SK-N-MC (cell line): Measurements from ENCODE around the gene TMCO4.

ENCODE experiments used
- DNase-seq: peaks from one replicate; pipeline ENCODE4 v3.0.0-alpha.2; 2011; ENCODE audit warnings: low read depth, low spot score
- H3K27ac ChIP-seq: fragments of 200-600 bp; sonication (generic); 2 replicates; pipeline ENCODE4 v1.5.1; 2016; ENCODE audit warnings: mixed run types
- H3K36me3 ChIP-seq: fragments of 200-600 bp; sonication (generic); 2 replicates; pipeline ENCODE4 v1.6.1; 2017; ENCODE audit warnings: antibody characterized with exemption, low read length, mixed read lengths; ENCODE audit not compliant: insufficient read depth
- H3K4me3 ChIP-seq: fragments of 200-600 bp; sonication (generic); 2 replicates; pipeline ENCODE4 v1.5.1; 2016
- H3K9ac ChIP-seq: fragments of 200-600 bp; sonication (generic); 2 replicates; pipeline ENCODE4 v1.8.0; 2017; ENCODE audit warnings: mixed run types, mixed read lengths; ENCODE audit not compliant: insufficient read length
- H3K9me3 ChIP-seq: fragments of 200-600 bp; sonication (generic); 2 replicates; pipeline ENCODE4 v1.6.1; 2017; ENCODE audit warnings: low read depth, mild to moderate bottlenecking, antibody characterized with exemption, low read length, moderate library complexity, mixed read lengths
- EZH2 ChIP-seq: fragments of 200-600 bp; sonication (generic); IDR thresholded peaks from one replicate; pipeline ENCODE4 v1.6.1; 2017; ENCODE audit warnings: antibody characterized with exemption
- FOXP2 ChIP-seq: optimal IDR thresholded peaks from 2 replicates; pipeline ENCODE3; 2011; ENCODE audit warnings: mild to moderate bottlenecking, moderate library complexity; ENCODE audit not compliant: insufficient read depth; ENCODE audit errors: extremely low read length, control extremely low read depth
- POLR2AphosphoS5 ChIP-seq: IDR thresholded peaks from 2 replicates; pipeline ENCODE4 v1.6.1; 2012; ENCODE audit warnings: mild to moderate bottlenecking, low read depth, low read length, borderline replicate concordance

The TMCO4 gene

GRCh38 chr1:19743180-19743579 is 56.5 kb downstream of the TMCO4 start:
- H3K4me3 ChIP-seq = no peak overlapping the region
- H3K9ac ChIP-seq = no peak overlapping the region
- no peak for DNase-seq
- H3K36me3 ChIP-seq = no peaks in the 10 kb centered on the region
- H3K27ac ChIP-seq = no peak overlapping the region
- H3K9me3 ChIP-seq = no peaks in the 10 kb centered on the region
- TF ChIP-seq FOXP2 (no peak), POLR2AphosphoS5 (no peak), EZH2 (no peak)

DNA sequence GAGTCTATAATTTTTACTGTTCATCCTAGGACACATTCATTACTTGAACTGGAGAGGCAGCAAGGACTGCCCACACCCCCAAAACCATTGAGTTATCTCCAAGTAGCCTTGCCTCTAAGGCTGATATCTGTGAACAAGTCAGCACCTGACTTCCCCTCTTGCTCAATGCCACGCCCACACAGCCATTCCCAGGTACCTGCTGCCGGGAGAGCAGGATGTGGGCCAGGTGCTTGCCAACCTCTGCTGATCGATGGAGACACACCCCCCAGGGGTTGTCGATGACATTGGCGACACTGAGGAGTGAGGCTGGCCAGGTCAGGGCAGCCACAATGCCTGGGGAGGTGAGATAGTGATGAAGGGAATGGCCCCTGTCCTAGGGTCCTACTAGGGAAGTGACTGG is 60.1 kb downstream of the TMCO4 start:
- no peak overlapping the region for H3K4me3 ChIP-seq
- H3K27ac ChIP-seq = no peak overlapping the region
- TF ChIP-seq EZH2 (no peak), POLR2AphosphoS5 (no peak), FOXP2 (no peak)

DNA sequence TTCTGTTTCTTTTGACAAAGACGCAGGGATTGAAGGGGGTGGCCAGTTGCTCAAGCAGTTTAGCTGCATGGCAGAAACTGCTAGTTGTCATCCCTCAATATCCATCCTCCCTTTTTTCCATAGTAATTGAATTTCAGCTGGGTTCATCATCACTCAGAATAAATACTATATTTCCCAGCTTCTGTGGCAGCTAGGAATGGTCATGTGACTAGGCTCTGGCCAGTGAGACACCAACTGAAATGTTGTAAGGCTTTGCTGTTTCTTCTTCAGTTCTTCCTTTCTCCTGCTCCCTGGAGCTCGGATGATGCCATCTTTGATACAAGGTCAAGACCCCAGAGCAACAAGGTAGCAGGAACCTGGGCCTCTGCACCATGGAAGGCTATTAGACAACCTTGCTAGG is 61.0 kb downstream of the TMCO4 start:
- Histone ChIP-seq H3K4me3 (no peak overlapping the region), H3K27ac (no peak overlapping the region), H3K9ac (no peak overlapping the region), H3K9me3 (no peaks in the 10 kb centered on the region), H3K36me3 (no peaks in the 10 kb centered on the region)
- no peak for DNase-seq
- TF ChIP-seq FOXP2 (no peak), EZH2 (no peak), POLR2AphosphoS5 (no peak)

More for the DNA sequence above, 60.1 kb downstream of the TMCO4 start:
- Histone ChIP-seq H3K9ac (no peak overlapping the region), H3K36me3 (no peaks in the 10 kb centered on the region), H3K9me3 (no peaks in the 10 kb centered on the region)
- no peak for DNase-seq

- Histone ChIP-seq H3K36me3 (no peaks in the 10 kb centered on the region), H3K4me3 (no peak overlapping the region), H3K9me3 (no peaks in the 10 kb centered on the region), H3K9ac (no peak overlapping the region), H3K27ac (no peak overlapping the region)
- TF ChIP-seq POLR2AphosphoS5 (no peak), FOXP2 (no peak), EZH2 (no peak)
- DNase-seq = no peak
These were observed 61.6 kb downstream of the TMCO4 start for GRCh38 chr1:19738076-19738475.

DNA sequence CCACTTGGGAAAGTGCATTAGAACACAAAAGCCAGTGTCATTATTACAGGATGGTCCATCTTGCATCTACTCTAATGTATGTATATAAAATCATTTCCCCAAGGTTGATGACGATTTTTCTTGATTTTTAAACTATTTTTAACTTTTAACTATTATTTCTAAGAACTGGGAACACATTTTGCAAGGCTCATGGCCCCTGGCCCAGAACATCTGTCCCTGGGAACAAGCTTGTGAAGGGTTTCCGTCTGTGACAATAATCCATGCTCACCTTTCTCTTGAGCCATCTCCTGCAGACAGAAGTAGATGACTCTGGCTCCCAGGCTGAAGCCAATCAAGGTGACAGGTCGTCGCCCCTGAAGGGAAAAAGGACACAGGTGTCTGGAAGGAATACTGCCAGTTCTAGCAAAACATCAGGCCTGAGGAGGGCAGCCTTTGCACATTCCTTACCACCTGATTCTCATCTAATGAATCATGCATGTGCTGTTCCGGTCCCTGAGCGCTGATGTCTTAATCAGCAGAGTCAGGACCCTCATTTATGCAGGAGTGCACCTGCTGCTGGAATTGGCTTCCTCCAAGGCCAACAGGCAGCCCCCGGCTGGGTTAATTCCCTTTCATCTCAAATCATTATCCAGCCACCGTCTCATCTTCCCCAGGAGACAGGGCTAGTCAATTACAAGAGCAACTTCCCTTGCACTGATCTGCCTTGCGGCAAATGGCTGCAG is 62.5 kb downstream of the TMCO4 start:
- Histone ChIP-seq H3K27ac (no peak overlapping the region), H3K9me3 (no peaks in the 10 kb centered on the region), H3K36me3 (no peaks in the 10 kb centered on the region), H3K4me3 (no peak overlapping the region), H3K9ac (no peak overlapping the region)
- TF ChIP-seq FOXP2 (no peak), EZH2 (no peak), POLR2AphosphoS5 (no peak)
- no peak for DNase-seq

- DNase-seq = no peak
- Histone ChIP-seq H3K9ac (no peak overlapping the region), H3K27ac (no peak overlapping the region), H3K4me3 (no peak overlapping the region), H3K36me3 (no peaks in the 10 kb centered on the region), H3K9me3 (no peaks in the 10 kb centered on the region)
- TF ChIP-seq EZH2 (no peak), POLR2AphosphoS5 (no peak), FOXP2 (no peak)
These were observed 64.1 kb downstream of the TMCO4 start for GRCh38 chr1:19735440-19736127.

- DNase-seq = no peak
- Histone ChIP-seq H3K27ac (no peak overlapping the region), H3K9ac (no peak overlapping the region)
These were observed 65.2 kb downstream of the TMCO4 start for GRCh38 chr1:19734472-19734999.

GRCh38 chr1:19734056-19734455 is 65.7 kb downstream of the TMCO4 start:
- DNase-seq = no peak
- no peak overlapping the region for H3K4me3 ChIP-seq
- TF ChIP-seq POLR2AphosphoS5 (no peak), EZH2 (no peak), FOXP2 (no peak)
- no peaks in the 10 kb centered on the region for H3K9me3 ChIP-seq
- H3K36me3 ChIP-seq = no peaks in the 10 kb centered on the region
- no peak overlapping the region for H3K9ac ChIP-seq
- H3K27ac ChIP-seq = no peak overlapping the region

More at GRCh38 chr1:19734472-19734999, 65.2 kb downstream of the TMCO4 start:
- TF ChIP-seq EZH2 (no peak), POLR2AphosphoS5 (no peak), FOXP2 (no peak)
- no peak overlapping the region for H3K4me3 ChIP-seq
- no peaks in the 10 kb centered on the region for H3K36me3 ChIP-seq
- H3K9me3 ChIP-seq = no peaks in the 10 kb centered on the region
